Activated CD4-positive, alpha-beta T cell treated with anti-CD3 and anti-CD28 coated beads for 48 hours (primary cell): Measurements from ENCODE around the gene EDN2.
A peak's percentile ranks its signal among the peaks of the same experiment; 100 is the strongest.

Experiments
- DNase-seq: peaks from one replicate; pipeline ENCODE4 v3.0.0-alpha.2; 2020

EDN2 gene

GRCh38 chr1:41461790-41462679 is 22.4 kb downstream of the EDN2 start:
- DNase-seq = no peak

GRCh38 chr1:41456847-41457540 is 27.5 kb downstream of the EDN2 start:
- DNase-seq = no peak

- DNase-seq = no peak
These were observed 28.8 kb downstream of the EDN2 start for GRCh38 chr1:41455479-41456332.

GRCh38 chr1:41454406-41454805 is 30.1 kb downstream of the EDN2 start:
- no peak for DNase-seq

- DNase-seq = no peak
These were observed 31.7 kb downstream of the EDN2 start for GRCh38 chr1:41452704-41453290.

- DNase-seq = no peak
These were observed 33.7 kb downstream of the EDN2 start for GRCh38 chr1:41450747-41451285.

- no peak for DNase-seq
These were observed 35.1 kb downstream of the EDN2 start for GRCh38 chr1:41449326-41449921.

GRCh38 chr1:41448821-41449220 is 35.7 kb downstream of the EDN2 start:
- no peak for DNase-seq

- no peak for DNase-seq
These were observed 36.3 kb downstream of the EDN2 start for GRCh38 chr1:41447995-41448770.

- no peak for DNase-seq
These were observed 37.5 kb downstream of the EDN2 start for GRCh38 chr1:41446851-41447610.

GRCh38 chr1:41444785-41445184 is 39.7 kb downstream of the EDN2 start:
- DNase-seq = no peak

- DNase-seq = peak; percentile 26
These were observed 40.2 kb downstream of the EDN2 start for GRCh38 chr1:41444246-41444645.

GRCh38 chr1:41442697-41443251 is 41.7 kb downstream of the EDN2 start:
- no peak for DNase-seq

GRCh38 chr1:41440321-41441085 is 44.0 kb downstream of the EDN2 start:
- DNase-seq = no peak

- DNase-seq = no peak
These were observed 45.2 kb downstream of the EDN2 start for GRCh38 chr1:41439234-41439633.

- DNase-seq = no peak
These were observed 45.8 kb downstream of the EDN2 start for GRCh38 chr1:41438711-41439110.

GRCh38 chr1:41437011-41437355 is 47.5 kb downstream of the EDN2 start:
- no peak for DNase-seq

GRCh38 chr1:41436281-41437010 is 48.0 kb downstream of the EDN2 start:
- DNase-seq = no peak
